Mesodermal cell (in vitro differentiated cells): ENCODE results near the gene FAM53B.
A peak's percentile ranks its signal among the peaks of the same experiment; 100 is the strongest.

Source experiments
- H3K27ac ChIP-seq: 2 replicates; pipeline ENCODE4 v1.7.0; 2013; ENCODE audit warnings: mild to moderate bottlenecking, low read depth, low read length, moderate library complexity; ENCODE audit not compliant: severe bottlenecking
- H3K36me3 ChIP-seq: 2 replicates; pipeline ENCODE4 v1.7.1; 2013; ENCODE audit warnings: mild to moderate bottlenecking, low read length, moderate library complexity; ENCODE audit not compliant: control insufficient read depth, insufficient read depth
- H3K4me1 ChIP-seq: one replicate; pipeline ENCODE4 v1.7.1; 2013; ENCODE audit warnings: mild to moderate bottlenecking, low read length; ENCODE audit not compliant: insufficient read depth, control insufficient read depth, poor library complexity, severe bottlenecking
- H3K4me3 ChIP-seq: 2 replicates; pipeline ENCODE4 v1.7.0; 2013; ENCODE audit warnings: low read length, control low read depth, mild to moderate bottlenecking; ENCODE audit not compliant: insufficient read depth, poor library complexity, severe bottlenecking; ENCODE audit errors: extremely low read depth
- H3K9me3 ChIP-seq: 2 replicates; pipeline ENCODE4 v1.7.1; 2013; ENCODE audit warnings: mild to moderate bottlenecking, low read length, moderate library complexity; ENCODE audit not compliant: control insufficient read depth
- WGBS, 2 experiments: methylation state at CpG; one replicate each; pipeline ENCODE4 v1.1.5; 2013; ENCODE audit warnings: missing lambda C conversion rate in 2 of 2; ENCODE audit not compliant: insufficient coverage in 2 of 2; 5-methylcytosine and 5-hydroxymethylcytosine counted together

FAM53B gene

GRCh38 chr10:124656541-124656940 lies 87.6 kb downstream of the FAM53B start:
- no peaks in the 10 kb centered on the region for H3K9me3 ChIP-seq
- H3K4me3 ChIP-seq = no peak overlapping the region
- peaks cover 11% of the 10 kb centered on the region for H3K36me3 ChIP-seq
- 95 to 100% methylated on average over 2 of the region's 6 CpGs for WGBS, 2 experiments
- H3K27ac ChIP-seq = no peak overlapping the region
- peaks cover 4% of the 10 kb centered on the region for H3K4me1 ChIP-seq

DNA sequence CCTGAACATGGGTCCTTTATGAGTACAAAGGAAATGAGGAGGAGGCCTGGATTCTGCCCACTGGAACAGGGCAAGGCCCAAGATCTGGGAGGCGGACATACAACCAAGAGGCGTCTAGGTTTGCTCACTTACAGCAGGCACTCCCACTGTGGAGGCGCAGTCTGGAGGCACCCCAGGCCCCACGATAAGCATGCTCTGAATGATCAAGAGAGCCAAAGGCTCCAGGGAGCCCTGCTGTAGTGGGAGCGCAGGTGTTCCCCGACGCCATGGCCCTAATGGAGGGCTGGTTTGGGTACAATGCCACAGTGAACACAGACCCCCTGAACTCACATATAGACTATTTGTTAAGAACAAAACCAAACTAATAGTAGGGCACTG lies 88.1 kb downstream of the FAM53B start:
- Histone ChIP-seq H3K4me1 (peaks cover 8% of the 10 kb centered on the region), H3K36me3 (peaks cover 11% of the 10 kb centered on the region), H3K27ac (no peak overlapping the region), H3K4me3 (no peak overlapping the region), H3K9me3 (no peaks in the 10 kb centered on the region)
- 92 to 96% methylated on average over 4 of the region's 7 CpGs for WGBS, 2 experiments

GRCh38 chr10:124655191-124656112 lies 88.7 kb downstream of the FAM53B start:
- 92 to 94% methylated on average over 13 of the region's 13 CpGs for WGBS, 2 experiments
- Histone ChIP-seq H3K4me3 (no peak overlapping the region), H3K4me1 (peaks cover 14% of the 10 kb centered on the region), H3K36me3 (peaks cover 11% of the 10 kb centered on the region), H3K9me3 (no peaks in the 10 kb centered on the region), H3K27ac (no peak overlapping the region)

GRCh38 chr10:124654686-124655085 lies 89.5 kb downstream of the FAM53B start:
- Histone ChIP-seq H3K4me1 (peaks cover 18% of the 10 kb centered on the region), H3K4me3 (no peak overlapping the region), H3K9me3 (no peaks in the 10 kb centered on the region), H3K27ac (no peak overlapping the region), H3K36me3 (peaks cover 11% of the 10 kb centered on the region)
- 88 to 95% methylated on average over 6 of the region's 7 CpGs for WGBS, 2 experiments

DNA sequence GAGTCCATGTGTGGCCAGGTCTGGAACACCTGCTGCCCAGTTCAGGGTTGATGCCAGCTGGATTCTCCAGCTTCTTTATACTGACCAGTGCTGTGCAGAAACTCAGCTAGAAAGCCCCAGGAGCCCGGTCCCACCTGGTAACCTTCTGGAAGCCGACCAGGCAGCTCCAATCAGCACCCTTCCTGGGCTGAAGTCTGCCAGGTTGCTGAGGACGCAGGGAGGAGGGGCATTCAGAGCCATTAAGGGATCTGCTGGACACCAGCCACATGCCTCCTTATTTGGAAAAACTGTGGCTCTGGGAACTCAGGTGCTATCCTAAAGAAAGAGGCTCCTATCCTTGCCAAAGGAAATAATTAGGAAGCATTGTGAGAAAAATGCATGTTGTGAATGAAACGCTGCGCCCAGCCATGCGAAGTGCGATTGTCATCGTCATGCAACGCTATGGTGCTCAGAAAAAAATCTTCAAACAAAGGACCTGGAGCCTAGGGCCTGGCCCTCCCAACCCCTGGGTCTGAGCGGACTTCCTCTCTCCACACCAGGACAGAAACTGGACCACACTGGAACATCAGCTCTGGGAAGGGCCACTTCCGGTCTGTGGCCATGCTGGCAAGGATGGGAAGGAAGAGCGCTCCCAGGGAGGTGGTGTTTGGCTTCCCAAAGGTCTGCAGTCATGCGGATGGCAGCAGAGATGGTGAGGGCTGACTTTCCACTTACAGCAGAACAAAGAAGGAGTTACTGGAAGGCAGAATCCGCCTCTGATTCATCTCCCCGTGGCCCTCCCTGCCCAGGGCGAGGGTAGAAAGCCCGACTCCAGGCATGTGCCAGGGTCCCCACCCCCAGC lies 90.1 kb downstream of the FAM53B start:
- Histone ChIP-seq H3K9me3 (no peaks in the 10 kb centered on the region), H3K4me1 (peaks cover 18% of the 10 kb centered on the region), H3K4me3 (no peak overlapping the region), H3K36me3 (peaks cover 11% of the 10 kb centered on the region), H3K27ac (no peak overlapping the region)
- 97% methylated on average over 14 to 15 of the region's 17 CpGs for WGBS, 2 experiments

- Histone ChIP-seq H3K36me3 (peaks cover 11% of the 10 kb centered on the region), H3K4me1 (peaks cover 20% of the 10 kb centered on the region), H3K9me3 (no peaks in the 10 kb centered on the region), H3K27ac (no peak overlapping the region), H3K4me3 (no peak overlapping the region)
- 71 to 79% methylated on average over 6 to 7 of the region's 7 CpGs for WGBS, 2 experiments
These were observed 90.9 kb downstream of the FAM53B start for GRCh38 chr10:124653311-124653710.

DNA sequence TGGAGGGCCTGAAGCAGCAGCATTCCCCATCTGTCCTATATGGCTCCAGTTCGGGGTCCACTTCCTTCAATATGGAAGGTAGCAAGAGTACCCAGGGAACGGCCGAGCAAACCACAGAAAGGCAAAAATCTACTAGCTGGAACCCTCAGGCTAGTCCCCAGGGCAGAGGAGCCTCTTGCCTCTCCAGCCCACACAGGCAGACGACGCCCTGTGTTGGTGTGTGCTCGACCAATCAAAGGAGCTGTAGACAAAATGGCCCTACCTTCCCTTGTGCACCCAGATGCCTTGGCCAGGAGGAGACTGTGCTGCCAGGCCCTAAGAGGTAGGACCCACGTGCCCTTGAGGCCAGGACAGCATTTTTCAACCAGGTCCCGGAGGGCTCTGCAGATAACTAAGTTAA lies 91.5 kb downstream of the FAM53B start:
- Histone ChIP-seq H3K4me1 (peaks cover 25% of the 10 kb centered on the region), H3K4me3 (no peak overlapping the region), H3K9me3 (no peaks in the 10 kb centered on the region), H3K36me3 (peaks cover 11% of the 10 kb centered on the region), H3K27ac (no peak overlapping the region)
- WGBS, 2 experiments = 95 to 96% methylated on average over 7 to 8 of the region's 8 CpGs

DNA sequence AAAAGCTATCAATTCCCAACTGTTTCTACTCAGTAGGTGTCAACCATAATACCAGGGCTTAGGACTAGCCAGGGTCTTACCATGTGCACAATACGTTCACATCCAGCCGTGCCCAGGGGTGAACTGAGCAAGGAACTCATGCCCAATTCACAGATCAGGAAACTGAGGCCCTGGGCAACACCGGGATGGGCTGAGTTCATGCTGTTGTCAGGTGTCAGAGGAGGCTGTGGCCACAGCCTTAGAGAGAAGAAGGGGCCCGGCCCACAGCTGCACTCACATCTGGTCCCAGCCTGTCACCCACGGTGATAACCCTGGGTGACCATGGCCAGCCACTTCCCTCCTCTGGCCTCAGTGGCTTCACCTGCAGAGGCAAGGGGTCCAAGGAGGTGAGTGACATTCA lies 92.0 kb downstream of the FAM53B start:
- peaks cover 25% of the 10 kb centered on the region for H3K4me1 ChIP-seq
- WGBS, 2 experiments = 95 to 100% methylated on average over 3 to 4 of the region's 5 CpGs

GRCh38 chr10:124651402-124651891 lies 92.7 kb downstream of the FAM53B start:
- H3K4me3 ChIP-seq = no peak overlapping the region
- no peaks in the 10 kb centered on the region for H3K9me3 ChIP-seq
- H3K27ac ChIP-seq = no peak overlapping the region
- peaks cover 25% of the 10 kb centered on the region for H3K4me1 ChIP-seq
- 90 to 93% methylated on average over 10 to 13 of the region's 14 CpGs for WGBS, 2 experiments
- H3K36me3 ChIP-seq = peaks cover 14% of the 10 kb centered on the region

More for the DNA sequence above, 92.0 kb downstream of the FAM53B start:
- Histone ChIP-seq H3K9me3 (no peaks in the 10 kb centered on the region), H3K36me3 (peaks cover 14% of the 10 kb centered on the region), H3K4me3 (no peak overlapping the region), H3K27ac (no peak overlapping the region)

DNA sequence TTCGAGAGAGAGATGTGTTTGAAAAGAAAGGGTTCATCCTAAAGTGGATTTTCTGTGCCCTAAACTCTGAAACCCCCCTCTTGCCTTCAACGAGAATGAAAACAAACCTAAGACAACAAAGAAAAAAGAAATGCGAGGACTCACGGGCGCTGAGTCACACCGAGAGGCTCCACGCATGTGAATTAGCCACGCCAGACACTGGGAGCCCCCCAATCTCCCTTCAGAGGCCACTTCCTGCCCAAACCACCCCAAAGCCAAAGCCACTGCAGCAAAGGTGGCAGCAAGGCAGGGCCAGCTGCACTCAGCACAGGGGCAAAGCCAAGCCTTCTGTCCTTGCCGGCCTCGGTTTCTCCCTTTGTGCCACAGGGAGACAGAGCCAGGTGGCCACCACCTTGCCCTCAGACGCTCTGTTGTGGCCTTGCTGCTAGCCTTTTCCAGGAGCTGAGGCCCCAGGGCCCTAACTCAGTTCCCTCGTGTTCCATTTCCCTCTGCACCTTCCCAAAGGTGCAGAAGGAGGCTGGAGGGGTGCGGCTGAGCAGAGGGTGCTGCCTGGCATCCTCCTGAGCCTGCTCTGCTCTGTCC lies 93.3 kb downstream of the FAM53B start:
- 60 to 65% methylated on average over 4 to 10 of the region's 13 CpGs for WGBS, 2 experiments
- H3K27ac ChIP-seq = peak overlapping the region; percentile 67

More for the DNA sequence above, 93.3 kb downstream of the FAM53B start:
- no peaks in the 10 kb centered on the region for H3K9me3 ChIP-seq
- H3K4me3 ChIP-seq = no peak overlapping the region
- H3K36me3 ChIP-seq = peaks cover 13% of the 10 kb centered on the region
- H3K4me1 ChIP-seq = peaks cover 25% of the 10 kb centered on the region
